HepG2 (cell line): ENCODE measurements around the gene LAMTOR2. TPM values are rescaled to one million over a fixed set of nuclear protein-coding genes. Genes with fewer than 3 reads are reported as not detected.

Source experiments
- HNF1B ChIP-seq: sonication (generic); formaldehyde crosslinking; IDR thresholded peaks from 2 replicates; pipeline ENCODE4 v1.5.1; 2020; ENCODE audit warnings: mild to moderate bottlenecking, moderate library complexity, missing genetic modification reagents
- IKZF4 ChIP-seq: sonication (generic); formaldehyde crosslinking; IDR thresholded peaks from 2 replicates; pipeline ENCODE4 v1.5.1; 2020; ENCODE audit warnings: borderline replicate concordance, mild to moderate bottlenecking, low read depth, missing genetic modification reagents; ENCODE audit errors: not compliant biosample characterization
- MEIS2 ChIP-seq: sonication (generic); formaldehyde crosslinking; IDR thresholded peaks from 2 replicates; pipeline ENCODE4 v1.9.0; 2021; ENCODE audit warnings: mild to moderate bottlenecking, missing genetic modification reagents
- NCOA2 ChIP-seq: sonication (generic); formaldehyde crosslinking; IDR thresholded peaks from 2 replicates; pipeline ENCODE4 v1.8.0; 2022; ENCODE audit warnings: inconsistent platforms
- ONECUT2 ChIP-seq: sonication (generic); formaldehyde crosslinking; IDR thresholded peaks from 2 replicates; pipeline ENCODE4 v1.4.0; 2020; ENCODE audit warnings: missing genetic modification reagents
- PATZ1 ChIP-seq: sonication (generic); formaldehyde crosslinking; IDR thresholded peaks from 2 replicates; pipeline ENCODE4 v1.4.0; 2020; ENCODE audit warnings: missing genetic modification reagents
- RFX1 ChIP-seq: fragments of 450-650 bp; IDR thresholded peaks from 2 replicates; pipeline ENCODE4 v1.6.1; 2017
- RFXAP ChIP-seq: sonication (generic); formaldehyde crosslinking; IDR thresholded peaks from 2 replicates; pipeline ENCODE4 v1.4.0; 2020; ENCODE audit warnings: missing genetic modification reagents, borderline replicate concordance
- SRF ChIP-seq: IDR thresholded peaks from 2 replicates; pipeline ENCODE4 v1.6.1; 2011; ENCODE audit warnings: mild to moderate bottlenecking, low read depth, low read length, moderate library complexity
- ZBTB10 ChIP-seq: sonication (generic); formaldehyde crosslinking; IDR thresholded peaks from 2 replicates; pipeline ENCODE4 v1.4.0; 2020; ENCODE audit warnings: missing genetic modification reagents, borderline replicate concordance
- ZKSCAN8 ChIP-seq: IDR thresholded peaks from 2 replicates; pipeline ENCODE4 v1.6.1; 2016; ENCODE audit warnings: borderline replicate concordance, missing genetic modification reagents, missing compliant biosample characterization
- ZNF143 ChIP-seq: sonication (generic); formaldehyde crosslinking; IDR thresholded peaks from 2 replicates; pipeline ENCODE4 v1.4.0; 2020; ENCODE audit warnings: missing genetic modification reagents
- ZNF333 ChIP-seq: sonication (generic); formaldehyde crosslinking; IDR thresholded peaks from 2 replicates; pipeline ENCODE4 v1.4.0; 2020; ENCODE audit warnings: mild to moderate bottlenecking, missing genetic modification reagents, borderline replicate concordance
- ZNF567 ChIP-seq: sonication (generic); formaldehyde crosslinking; IDR thresholded peaks from 2 replicates; pipeline ENCODE4 v1.8.1; 2023; ENCODE audit warnings: mild to moderate bottlenecking, missing genetic modification reagents, borderline replicate concordance
- polyA plus RNA-seq, 8 experiments: library from polyadenylated mRNA; depleted of rRNA in 3 of 8; stranded (reverse) in 7 of 8; unstranded in 1 of 8; fragments of >200 nt; fragmentation: Illumina TruSeq in 4 of 8; extraction: Trizol in 4 of 8; gene quantifications; 2 replicates each; pipeline versions ENCODE4 v1.2.1 to v1.2.3, GENCODE V29; 2011 to 2016; ENCODE audit warnings: low read depth in 4 of 8, missing spikeins in 1 of 8, mixed read lengths in 1 of 8; ENCODE audit not compliant: insufficient read depth in 1 of 8
- total RNA-seq, 5 experiments: library from RNA; depleted of rRNA; stranded (reverse); fragments of >200 nt; fragmentation: Illumina TruSeq; extraction: Trizol; gene quantifications; 2 replicates each; pipeline ENCODE4 v1.2.3, GENCODE V29; 2016; ENCODE audit warnings: low read depth in 1 of 5
- TF ChIP-seq, protein P1 (sequence below): sonication (generic); formaldehyde crosslinking; IDR thresholded peaks from 2 replicates; pipeline ENCODE4 v1.8.1; 2022; ENCODE audit warnings: mild to moderate bottlenecking, missing genetic modification reagents
- TF ChIP-seq, protein P2 (sequence below): sonication (generic); formaldehyde crosslinking; conservative IDR thresholded peaks from 2 replicates; pipeline ENCODE4 v1.8.0; 2022; ENCODE audit warnings: mild to moderate bottlenecking, moderate library complexity, missing genetic modification reagents
- TF ChIP-seq, protein P3 (sequence below): fragments of 450-650 bp; IDR thresholded peaks from 2 replicates; pipeline ENCODE4 v1.6.1; 2016

LAMTOR2 gene
- total and polyA plus RNA-seq, 2 of the 13 experiments (the other 11 are each of a cell fraction or from before 2014, with no cell fraction given) = 36.5 to 66.4 TPM

DNA sequence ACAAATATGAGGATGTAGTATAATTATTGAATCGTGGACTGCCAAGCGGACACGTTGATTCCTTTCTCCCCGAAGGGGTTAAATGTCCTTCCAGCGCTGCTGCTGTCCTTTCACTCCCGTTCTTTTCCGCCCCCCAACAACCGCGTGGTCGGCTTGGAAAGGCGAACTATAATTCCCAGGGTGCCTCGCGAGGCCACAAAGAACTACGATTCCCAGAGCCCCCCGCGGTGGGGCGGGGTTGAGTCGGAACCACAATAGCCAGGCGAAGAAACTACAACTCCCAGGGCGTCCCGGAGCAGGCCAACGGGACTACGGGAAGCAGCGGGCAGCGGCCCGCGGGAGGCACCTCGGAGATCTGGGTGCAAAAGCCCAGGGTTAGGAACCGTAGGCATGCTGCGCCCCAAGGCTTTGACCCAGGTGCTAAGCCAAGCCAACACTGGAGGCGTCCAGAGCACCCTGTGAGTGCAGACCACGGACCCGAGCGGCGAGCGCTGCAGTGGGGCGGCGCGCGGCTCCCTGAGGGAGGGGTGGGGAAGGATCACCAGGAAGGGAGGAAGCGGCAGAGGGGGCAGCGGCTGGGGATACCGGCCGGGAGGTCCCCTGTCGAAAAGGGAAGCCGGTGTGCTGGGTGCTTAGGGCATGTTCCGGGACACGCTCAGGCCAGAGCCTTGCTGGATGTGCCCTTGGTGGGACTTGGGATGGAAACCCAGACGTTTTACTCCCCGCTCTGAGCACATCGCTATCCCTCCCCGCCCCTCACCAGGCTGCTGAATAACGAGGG is at the start of gene LAMTOR2 (continued):
- TF ChIP-seq HNF1B (CRISPR knock-in tag) (peak; percentile 80), RFX1 (no peak), ZNF333 (CRISPR knock-in tag) (0 out of 2 replicates have a peak, but pooled peaks have one; percentile 16), SRF (no peak), ZKSCAN8 (CRISPR knock-in tag) (peak; percentile 39; the same call in 1 of the 2 replicates), ONECUT2 (CRISPR knock-in tag) (no peak), MEIS2 (CRISPR knock-in tag) (peak; percentile 54; the same call in 1 of the 2 replicates), ZNF143 (peak; percentile 100), ZNF567 (CRISPR knock-in tag) (0 out of 2 replicates have a peak, but pooled peaks have one; percentile 57), NCOA2 (CRISPR knock-in tag) (peak; percentile 51; the same call in 1 of the 2 replicates), PATZ1 (peak; percentile 72), ZBTB10 (CRISPR knock-in tag) (peak; percentile 81; the same call in 1 of the 2 replicates), IKZF4 (peak; percentile 27), RFXAP (CRISPR knock-in tag) (peak; percentile 70; the same call in 1 of the 2 replicates)
- TF ChIP-seq, protein P1, sequence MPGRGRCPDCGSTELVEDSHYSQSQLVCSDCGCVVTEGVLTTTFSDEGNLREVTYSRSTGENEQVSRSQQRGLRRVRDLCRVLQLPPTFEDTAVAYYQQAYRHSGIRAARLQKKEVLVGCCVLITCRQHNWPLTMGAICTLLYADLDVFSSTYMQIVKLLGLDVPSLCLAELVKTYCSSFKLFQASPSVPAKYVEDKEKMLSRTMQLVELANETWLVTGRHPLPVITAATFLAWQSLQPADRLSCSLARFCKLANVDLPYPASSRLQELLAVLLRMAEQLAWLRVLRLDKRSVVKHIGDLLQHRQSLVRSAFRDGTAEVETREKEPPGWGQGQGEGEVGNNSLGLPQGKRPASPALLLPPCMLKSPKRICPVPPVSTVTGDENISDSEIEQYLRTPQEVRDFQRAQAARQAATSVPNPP = peak; percentile 61; the same call in 1 of the 2 replicates
- TF ChIP-seq, protein P2, sequence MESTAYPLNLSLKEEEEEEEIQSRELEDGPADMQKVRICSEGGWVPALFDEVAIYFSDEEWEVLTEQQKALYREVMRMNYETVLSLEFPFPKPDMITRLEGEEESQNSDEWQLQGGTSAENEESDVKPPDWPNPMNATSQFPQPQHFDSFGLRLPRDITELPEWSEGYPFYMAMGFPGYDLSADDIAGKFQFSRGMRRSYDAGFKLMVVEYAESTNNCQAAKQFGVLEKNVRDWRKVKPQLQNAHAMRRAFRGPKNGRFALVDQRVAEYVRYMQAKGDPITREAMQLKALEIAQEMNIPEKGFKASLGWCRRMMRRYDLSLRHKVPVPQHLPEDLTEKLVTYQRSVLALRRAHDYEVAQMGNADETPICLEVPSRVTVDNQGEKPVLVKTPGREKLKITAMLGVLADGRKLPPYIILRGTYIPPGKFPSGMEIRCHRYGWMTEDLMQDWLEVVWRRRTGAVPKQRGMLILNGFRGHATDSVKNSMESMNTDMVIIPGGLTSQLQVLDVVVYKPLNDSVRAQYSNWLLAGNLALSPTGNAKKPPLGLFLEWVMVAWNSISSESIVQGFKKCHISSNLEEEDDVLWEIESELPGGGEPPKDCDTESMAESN (CRISPR knock-in tag) = peak; percentile 72
- TF ChIP-seq, protein P3, sequence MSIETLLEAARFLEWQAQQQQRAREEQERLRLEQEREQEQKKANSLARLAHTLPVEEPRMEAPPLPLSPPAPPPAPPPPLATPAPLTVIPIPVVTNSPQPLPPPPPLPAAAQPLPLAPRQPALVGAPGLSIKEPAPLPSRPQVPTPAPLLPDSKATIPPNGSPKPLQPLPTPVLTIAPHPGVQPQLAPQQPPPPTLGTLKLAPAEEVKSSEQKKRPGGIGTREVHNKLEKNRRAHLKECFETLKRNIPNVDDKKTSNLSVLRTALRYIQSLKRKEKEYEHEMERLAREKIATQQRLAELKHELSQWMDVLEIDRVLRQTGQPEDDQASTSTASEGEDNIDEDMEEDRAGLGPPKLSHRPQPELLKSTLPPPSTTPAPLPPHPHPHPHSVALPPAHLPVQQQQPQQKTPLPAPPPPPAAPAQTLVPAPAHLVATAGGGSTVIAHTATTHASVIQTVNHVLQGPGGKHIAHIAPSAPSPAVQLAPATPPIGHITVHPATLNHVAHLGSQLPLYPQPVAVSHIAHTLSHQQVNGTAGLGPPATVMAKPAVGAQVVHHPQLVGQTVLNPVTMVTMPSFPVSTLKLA = peak; percentile 68
